Hematopoietic multipotent progenitor cell treated with erythropoietin and hydrocortisone succinate and interleukin-3 and kit ligand, for 17 days (in vitro differentiated cells): Measurements from ENCODE around the gene USP36.
A peak's percentile ranks its signal among the peaks of the same experiment; 100 is the strongest.
"Not testable (repeated sequence)": the region's sequence is repeated elsewhere in the genome, so short reads cannot be mapped to it uniquely, and the experiment has no call there.

ENCODE experiments used
- DNase-seq: peaks from one replicate; pipeline ENCODE4 v3.0.0-alpha.2; 2015; ENCODE audit warnings: low spot score

The USP36 gene

DNA sequence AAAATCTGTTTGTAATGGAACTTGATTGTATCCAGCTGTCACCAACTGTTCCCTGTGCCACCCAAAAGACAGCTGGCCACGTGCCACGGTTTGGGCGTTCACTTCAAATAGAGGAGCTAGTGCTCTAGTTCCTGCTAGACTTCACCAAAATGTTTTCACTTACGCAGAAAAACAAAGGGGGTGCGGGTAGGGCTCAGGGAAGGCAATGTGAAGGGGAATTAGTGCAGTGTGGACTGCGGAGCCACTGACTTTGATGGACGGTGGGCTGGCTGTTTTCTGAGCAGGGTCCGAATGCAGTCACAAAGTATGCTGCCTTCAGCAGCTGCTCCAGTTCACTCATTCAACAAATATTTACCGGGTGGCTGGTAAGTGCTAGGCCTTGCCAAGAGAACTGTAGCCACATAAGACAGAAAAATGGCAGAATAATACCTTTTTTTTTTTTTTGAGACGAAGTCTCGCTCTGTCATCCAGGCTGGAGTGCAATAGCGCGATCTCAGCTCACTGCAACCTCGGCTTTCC lies 50.9 kb downstream of the USP36 start:
- peak; percentile 84 for DNase-seq

DNA sequence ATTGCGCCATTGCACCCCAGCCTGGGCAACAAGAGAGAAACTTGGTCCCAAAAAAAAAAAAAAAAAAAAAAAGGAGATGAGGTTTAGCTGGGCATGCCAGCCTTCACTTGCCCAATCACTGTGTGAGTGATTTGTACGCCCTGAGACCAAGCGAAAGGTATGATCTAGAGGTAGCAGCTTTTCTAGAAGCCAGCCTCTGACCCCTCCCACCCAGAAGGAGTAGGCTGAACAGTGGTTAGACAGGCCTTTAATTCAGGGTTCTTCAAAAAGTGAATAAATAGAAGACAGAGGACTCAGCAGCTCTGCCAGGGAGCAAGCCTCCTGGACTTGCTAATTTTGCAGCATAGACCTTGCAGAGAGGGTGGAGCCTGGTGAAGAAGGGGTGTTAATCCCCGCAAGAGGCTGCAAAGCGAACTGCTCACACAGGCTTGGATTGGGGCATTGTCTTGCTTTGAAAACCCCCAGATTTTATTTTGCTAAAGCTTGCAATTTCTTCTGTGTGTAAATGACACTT lies 51.4 kb downstream of the USP36 start:
- no peak for DNase-seq

GRCh38 chr17:78788451-78788850 lies 52.2 kb downstream of the USP36 start:
- DNase-seq: no peak

DNA sequence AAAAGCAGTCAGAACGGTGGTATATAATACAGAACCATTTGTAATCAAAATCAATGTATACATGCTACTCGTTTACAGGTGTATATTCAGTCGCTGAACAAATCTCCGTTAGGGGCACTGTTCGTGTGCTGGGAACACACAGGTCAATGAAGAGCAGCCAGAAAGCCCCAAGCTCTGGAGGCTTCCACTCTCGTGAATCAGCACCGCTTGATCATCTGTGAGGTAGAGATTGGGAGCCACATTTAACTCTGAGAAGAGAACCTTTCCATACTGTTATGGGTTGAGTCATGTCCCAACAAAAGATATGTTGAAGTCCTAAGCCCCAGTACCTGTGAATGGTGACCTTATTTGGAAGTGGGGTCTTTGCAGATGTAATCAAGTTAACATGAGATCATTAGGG lies 53.2 kb downstream of the USP36 start:
- DNase-seq: peak; percentile 35

- DNase-seq: no peak
Measured at GRCh38 chr17:78785663-78786057, 55.0 kb downstream of the USP36 start.

- peak; percentile 47 for DNase-seq
Measured at GRCh38 chr17:78785011-78785662, 55.5 kb downstream of the USP36 start.

- no peak for DNase-seq
Measured at GRCh38 chr17:78784352-78784751, 56.3 kb downstream of the USP36 start.

GRCh38 chr17:78783711-78784324 lies 56.8 kb downstream of the USP36 start:
- peak; percentile 42 for DNase-seq

DNA sequence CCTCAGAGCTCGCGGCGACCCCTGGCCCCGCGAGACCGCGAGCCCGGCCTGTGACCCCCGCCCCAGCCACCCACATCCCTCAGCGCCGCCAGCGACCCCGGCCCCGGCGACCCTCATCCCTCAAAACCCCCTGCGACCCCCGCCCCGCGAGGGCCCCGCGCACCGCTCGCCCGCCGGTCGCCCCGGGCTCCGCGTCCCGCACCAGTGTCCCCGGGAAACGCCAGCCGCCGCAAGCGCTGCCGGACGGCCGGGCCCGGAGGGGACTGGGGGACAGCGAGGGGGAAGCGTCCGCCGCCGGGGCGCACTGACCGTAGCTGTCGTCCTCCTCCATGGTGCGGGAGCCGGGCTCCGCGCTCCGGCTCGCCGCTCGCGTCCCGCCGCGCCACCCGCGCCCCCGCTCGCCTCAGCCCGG lies 58.7 kb downstream of the USP36 start, which contains the start of gene CYTH1:
CYTH1 (minus strand) TSS at position 381 of the 412 bp plus-strand sequence; CDS start at position 331, 50 bp downstream.
- no peak for DNase-seq

- peak; percentile 31 for DNase-seq
Measured at GRCh38 chr17:78781104-78781892, 59.3 kb downstream of the USP36 start.

- DNase-seq: no peak
Measured at GRCh38 chr17:78780335-78780734, 60.3 kb downstream of the USP36 start.

DNA sequence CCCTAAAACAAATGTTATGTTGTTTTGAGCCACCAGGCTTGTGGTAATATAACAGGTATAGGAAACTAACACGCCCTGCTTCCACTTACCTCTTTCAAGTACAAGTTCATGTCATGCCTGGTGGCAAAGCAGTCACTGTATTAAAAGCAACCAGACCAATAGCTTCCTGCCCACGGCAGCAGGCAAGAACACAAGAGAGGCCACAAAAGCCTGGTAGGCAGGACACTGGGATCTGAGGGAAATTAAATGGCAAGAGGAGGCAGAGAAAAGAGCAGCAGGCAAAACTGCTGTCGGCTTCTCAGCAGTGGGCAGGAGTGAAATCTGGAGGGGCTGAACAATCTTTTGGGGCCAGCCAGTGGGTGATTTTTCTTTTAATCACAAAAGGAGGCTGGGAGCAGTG lies 60.8 kb downstream of the USP36 start:
- no peak for DNase-seq

- not testable (repeated sequence) for DNase-seq
Measured at GRCh38 chr17:78779286-78779651, 61.3 kb downstream of the USP36 start.

DNA sequence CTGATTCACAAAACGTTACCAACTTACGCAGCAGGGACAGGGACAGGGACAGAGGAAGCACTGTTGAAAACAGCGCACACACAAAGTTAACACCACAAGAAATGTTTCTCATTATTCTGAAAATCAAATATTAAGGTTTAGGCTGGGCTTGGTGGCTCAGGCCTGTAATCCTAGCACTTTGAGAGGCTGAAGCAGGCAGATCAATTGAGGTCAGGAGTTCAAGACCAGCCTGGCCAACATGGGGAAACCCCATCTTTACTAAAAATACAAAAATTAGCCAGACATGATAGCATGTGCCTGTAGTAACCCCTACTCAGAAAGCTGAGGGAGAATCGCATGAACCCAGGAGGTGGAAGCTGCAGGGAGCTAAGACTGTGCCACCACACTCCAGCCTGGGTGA lies 62.7 kb downstream of the USP36 start:
- no peak for DNase-seq

DNA sequence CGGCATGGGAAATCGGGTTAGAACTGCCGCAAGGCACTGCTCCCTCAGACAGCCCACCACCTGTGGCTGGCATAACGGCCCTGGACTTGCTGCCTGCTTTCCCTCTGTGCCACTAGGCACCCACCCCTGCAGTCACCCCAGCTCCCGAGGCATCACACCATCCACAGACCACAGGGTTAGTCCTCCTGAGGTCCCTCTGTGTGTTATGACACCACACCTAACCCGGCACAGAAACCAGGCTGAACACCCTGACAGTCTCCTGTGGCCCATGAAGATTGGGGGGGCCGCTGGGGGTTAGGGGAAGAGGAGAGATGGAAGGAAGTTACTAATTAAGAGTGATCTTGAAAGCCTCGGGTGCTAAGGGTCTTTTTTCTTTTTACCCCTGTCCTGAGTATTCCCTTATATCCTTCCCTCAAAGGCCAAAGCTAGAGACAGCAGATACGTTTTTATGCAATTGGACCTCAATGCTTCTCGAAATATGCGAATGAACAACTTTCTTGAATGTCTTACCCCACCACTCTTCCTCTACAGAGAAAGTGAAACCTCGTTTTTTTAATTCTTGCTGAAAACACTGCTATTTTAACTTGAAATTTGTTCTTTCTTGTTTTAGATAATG lies 65.5 kb downstream of the USP36 start:
- peak; percentile 17 for DNase-seq

DNA sequence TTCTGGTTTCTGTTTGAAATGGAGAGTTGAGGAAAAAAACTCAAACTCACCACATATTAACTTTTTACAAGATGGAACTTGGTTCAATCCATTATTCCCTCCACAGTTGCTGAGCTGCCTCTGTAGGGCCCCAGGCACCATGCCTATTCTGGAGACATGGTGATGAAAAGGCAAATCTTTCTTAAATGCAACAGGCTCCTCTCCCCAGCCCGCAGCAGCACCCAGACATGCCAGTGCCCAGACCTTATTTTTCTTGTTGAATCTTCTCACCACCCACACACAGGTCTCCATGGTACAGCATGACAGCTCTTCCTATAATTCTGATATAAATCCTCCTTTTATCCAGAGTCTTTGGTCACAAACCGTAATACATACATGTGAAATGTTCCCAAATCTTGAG lies 66.2 kb downstream of the USP36 start:
- DNase-seq: no peak

DNA sequence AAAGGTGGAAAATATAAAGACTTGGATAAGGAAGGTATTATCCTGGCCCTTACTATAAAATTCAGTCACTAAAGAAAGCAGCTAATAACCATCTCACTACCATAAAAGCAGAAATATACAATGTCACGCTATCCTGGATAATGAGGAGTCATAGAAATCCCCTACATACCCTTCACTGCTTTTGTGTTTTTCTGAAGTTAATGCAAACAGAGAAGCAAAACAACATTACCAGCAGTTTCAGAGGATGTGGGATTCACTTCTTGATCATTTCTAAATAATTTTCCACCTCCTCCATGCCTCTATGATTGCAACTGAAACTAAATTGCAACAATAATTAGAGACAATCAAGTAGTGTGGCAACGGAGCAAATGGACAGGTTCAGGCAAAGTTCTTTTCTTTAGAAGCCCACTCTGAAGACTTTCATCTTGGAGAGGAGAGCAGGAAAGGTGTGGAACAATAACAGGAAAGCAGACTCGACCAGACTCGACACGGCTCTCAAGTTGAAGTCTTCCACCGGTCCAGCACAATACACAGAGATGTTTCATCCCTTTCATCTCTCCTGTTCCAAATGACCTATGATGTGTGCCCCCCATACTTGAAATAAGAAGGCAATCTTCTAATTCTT lies 68.7 kb downstream of the USP36 start:
- DNase-seq: no peak

- DNase-seq: no peak
Measured at GRCh38 chr17:78769196-78769773, 71.3 kb downstream of the USP36 start.

DNA sequence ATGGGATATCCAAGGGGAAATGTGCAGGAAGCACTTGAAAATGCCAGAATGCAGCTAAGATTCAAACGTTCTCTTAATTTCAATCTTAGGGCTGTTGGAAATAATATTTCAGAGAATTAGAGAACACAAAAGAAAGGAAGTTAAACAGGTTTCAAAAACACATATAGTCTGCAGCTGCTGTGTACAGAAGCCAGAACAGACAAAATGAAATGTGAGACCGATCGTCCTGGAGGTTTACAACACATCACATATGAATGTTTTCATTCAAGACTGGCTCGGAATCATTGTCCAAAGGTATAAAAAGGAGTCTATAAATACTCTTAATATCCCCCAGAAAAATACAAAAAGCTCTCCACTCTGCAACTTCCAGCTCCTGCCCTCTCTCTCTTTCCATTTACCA lies 72.8 kb downstream of the USP36 start:
- no peak for DNase-seq

- no peak for DNase-seq
Measured at GRCh38 chr17:78766743-78767294, 73.8 kb downstream of the USP36 start.

GRCh38 chr17:78766225-78766624 lies 74.4 kb downstream of the USP36 start:
- DNase-seq: no peak
